ENCODE measurements around the gene FOXRED2.
A peak's percentile ranks its signal among the peaks of the same experiment; 100 is the strongest.

The FOXRED2 gene

GRCh38 chr22:36478966-36479365, 27.9 kb downstream of the FOXRED2 start:
- DNase-seq (ENCODE audit: insufficient read length, low spot score): no peak
- TF ChIP-seq TAF1 (IDR thresholded peaks at IDR 0.05; ENCODE audit: low read depth, low read length): no peak
- TF ChIP-seq PAX5 (IDR thresholded peaks at IDR 0.05; ENCODE audit: insufficient read depth, low read length, severe bottlenecking): no peak
- TF ChIP-seq POU2F2 (IDR thresholded peaks at IDR 0.05; ENCODE audit: low read depth, low read length): no peak
- no peak for TF ChIP-seq POLR2AphosphoS5 (IDR thresholded peaks at IDR 0.05; ENCODE audit: low read depth, low read length)
- TF ChIP-seq POLR2A (IDR thresholded peaks at IDR 0.05; ENCODE audit: low read depth, low read length): no peak
- no peak for TF ChIP-seq SPI1 (IDR thresholded peaks at IDR 0.05; ENCODE audit: low read depth, low read length)
- FAIRE-seq: no peak

- FAIRE-seq (no peak), DNase-seq (ENCODE audit: insufficient read length, low spot score) (no peak)
- no peak for TF ChIP-seq POU2F2 (IDR thresholded peaks at IDR 0.05; ENCODE audit: low read depth, low read length)
Observed at GRCh38 chr22:36475341-36475740, 31.5 kb downstream of the FOXRED2 start.

GRCh38 chr22:36472689-36473088, 34.2 kb downstream of the FOXRED2 start:
- FAIRE-seq: no peak
- no peak for DNase-seq (ENCODE audit: insufficient read length, low spot score)
- TF ChIP-seq POU2F2 (IDR thresholded peaks at IDR 0.05; ENCODE audit: low read depth, low read length) (no peak), POLR2AphosphoS5 (IDR thresholded peaks at IDR 0.05; ENCODE audit: low read depth, low read length) (no peak), PAX5 (IDR thresholded peaks at IDR 0.05; ENCODE audit: insufficient read depth, low read length, severe bottlenecking) (no peak), SPI1 (IDR thresholded peaks at IDR 0.05; ENCODE audit: low read depth, low read length) (no peak), POLR2A (IDR thresholded peaks at IDR 0.05; ENCODE audit: low read depth, low read length) (no peak), TAF1 (IDR thresholded peaks at IDR 0.05; ENCODE audit: low read depth, low read length) (no peak)

GRCh38 chr22:36471341-36471821, 35.5 kb downstream of the FOXRED2 start:
- FAIRE-seq (no peak), DNase-seq (ENCODE audit: insufficient read length, low spot score) (no peak)
- TF ChIP-seq SPI1 (IDR thresholded peaks at IDR 0.05; ENCODE audit: low read depth, low read length) (no peak), POU2F2 (IDR thresholded peaks at IDR 0.05; ENCODE audit: low read depth, low read length) (no peak), PAX5 (IDR thresholded peaks at IDR 0.05; ENCODE audit: insufficient read depth, low read length, severe bottlenecking) (no peak), TAF1 (IDR thresholded peaks at IDR 0.05; ENCODE audit: low read depth, low read length) (no peak), POLR2AphosphoS5 (IDR thresholded peaks at IDR 0.05; ENCODE audit: low read depth, low read length) (no peak), POLR2A (IDR thresholded peaks at IDR 0.05; ENCODE audit: low read depth, low read length) (no peak)

GRCh38 chr22:36470994-36471331, 35.9 kb downstream of the FOXRED2 start:
- TF ChIP-seq POLR2AphosphoS5 (IDR thresholded peaks at IDR 0.05; ENCODE audit: low read depth, low read length) (no peak), SPI1 (IDR thresholded peaks at IDR 0.05; ENCODE audit: low read depth, low read length) (no peak), PAX5 (IDR thresholded peaks at IDR 0.05; ENCODE audit: insufficient read depth, low read length, severe bottlenecking) (no peak), TAF1 (IDR thresholded peaks at IDR 0.05; ENCODE audit: low read depth, low read length) (no peak), POU2F2 (IDR thresholded peaks at IDR 0.05; ENCODE audit: low read depth, low read length) (no peak), POLR2A (IDR thresholded peaks at IDR 0.05; ENCODE audit: low read depth, low read length) (no peak)
- DNase-seq (ENCODE audit: insufficient read length, low spot score): no peak
- no peak for FAIRE-seq

- TF ChIP-seq POLR2A (IDR thresholded peaks at IDR 0.05; ENCODE audit: low read depth, low read length) (no peak), TAF1 (IDR thresholded peaks at IDR 0.05; ENCODE audit: low read depth, low read length) (no peak), PAX5 (IDR thresholded peaks at IDR 0.05; ENCODE audit: insufficient read depth, low read length, severe bottlenecking) (no peak), POU2F2 (IDR thresholded peaks at IDR 0.05; ENCODE audit: low read depth, low read length) (peak; percentile 43; the same call in 1 of the 2 replicates), POLR2AphosphoS5 (IDR thresholded peaks at IDR 0.05; ENCODE audit: low read depth, low read length) (0 out of 2 replicates have a peak, but pooled peaks have one; percentile 35), SPI1 (IDR thresholded peaks at IDR 0.05; ENCODE audit: low read depth, low read length) (no peak)
- peak; percentile 93 for FAIRE-seq
- peak; percentile 82 for DNase-seq (ENCODE audit: insufficient read length, low spot score)
Observed at GRCh38 chr22:36470162-36470993, 36.5 kb downstream of the FOXRED2 start.

GRCh38 chr22:36469094-36469710, 37.6 kb downstream of the FOXRED2 start:
- FAIRE-seq: no peak

GRCh38 chr22:36467946-36468345, 38.9 kb downstream of the FOXRED2 start:
- no peak for DNase-seq (ENCODE audit: insufficient read length, low spot score)
- FAIRE-seq: no peak
- no peak for TF ChIP-seq POU2F2 (IDR thresholded peaks at IDR 0.05; ENCODE audit: low read depth, low read length)
- TF ChIP-seq PAX5 (IDR thresholded peaks at IDR 0.05; ENCODE audit: insufficient read depth, low read length, severe bottlenecking): no peak
- no peak for TF ChIP-seq POLR2AphosphoS5 (IDR thresholded peaks at IDR 0.05; ENCODE audit: low read depth, low read length)
- TF ChIP-seq TAF1 (IDR thresholded peaks at IDR 0.05; ENCODE audit: low read depth, low read length): no peak
- no peak for TF ChIP-seq POLR2A (IDR thresholded peaks at IDR 0.05; ENCODE audit: low read depth, low read length)
- no peak for TF ChIP-seq SPI1 (IDR thresholded peaks at IDR 0.05; ENCODE audit: low read depth, low read length)

More at GRCh38 chr22:36469094-36469710, 37.6 kb downstream of the FOXRED2 start:
- no peak for DNase-seq (ENCODE audit: insufficient read length, low spot score)
- TF ChIP-seq TAF1 (IDR thresholded peaks at IDR 0.05; ENCODE audit: low read depth, low read length) (no peak), POLR2AphosphoS5 (IDR thresholded peaks at IDR 0.05; ENCODE audit: low read depth, low read length) (no peak)

- no peak for DNase-seq (ENCODE audit: insufficient read length, low spot score)
- no peak for FAIRE-seq
Observed at GRCh38 chr22:36467042-36467810, 39.6 kb downstream of the FOXRED2 start.

More at GRCh38 chr22:36467042-36467810, 39.6 kb downstream of the FOXRED2 start:
- TF ChIP-seq PAX5 (IDR thresholded peaks at IDR 0.05; ENCODE audit: insufficient read depth, low read length, severe bottlenecking): no peak
- TF ChIP-seq TAF1 (IDR thresholded peaks at IDR 0.05; ENCODE audit: low read depth, low read length): no peak
- no peak for TF ChIP-seq POLR2AphosphoS5 (IDR thresholded peaks at IDR 0.05; ENCODE audit: low read depth, low read length)
- TF ChIP-seq POU2F2 (IDR thresholded peaks at IDR 0.05; ENCODE audit: low read depth, low read length): no peak
- no peak for TF ChIP-seq SPI1 (IDR thresholded peaks at IDR 0.05; ENCODE audit: low read depth, low read length)
- no peak for TF ChIP-seq POLR2A (IDR thresholded peaks at IDR 0.05; ENCODE audit: low read depth, low read length)

Data from GM12891 (cell line).